Endothelial cell of umbilical vein (primary cell): ENCODE results near the gene PHF2. TPM values are rescaled to one million over a fixed set of nuclear protein-coding genes. Genes with fewer than 3 reads are reported as not detected.

Experiments
- BruUV-seq: library from RNA; stranded (reverse); fragments of 400-500 nt; replicated peaks from 2 replicates; lab custom pipeline; 2021; lab: Mats Ljungman, UMichigan
- CTCF ChIA-PET: fragments of 300-600, 350-600 bp; sonication (Branson Sonifier 250); formaldehyde crosslinking; loops from one replicate; lab custom pipeline; 2021; ENCODE audit warnings: antibody characterized with exemption, inconsistent platforms; lab: Charles Lee
- POLR2A ChIA-PET: fragments of 300-600, 350-600 bp; sonication (Branson Sonifier 250); formaldehyde crosslinking; loops from one replicate; lab custom pipeline; 2021; ENCODE audit warnings: antibody characterized with exemption, inconsistent platforms; lab: Charles Lee
- DNase-seq: peaks from one replicate; pipeline ENCODE4 v3.0.0-alpha.2; 2011; ENCODE audit warnings: low read depth, low spot score
- FAIRE-seq: peaks from 2 replicates; lab custom pipeline; 2011; peaks lifted over from hg19 to GRCh38; lab: Jason Lieb, UNC
- H2AFZ ChIP-seq: 2 replicates; pipeline ENCODE4 v1.6.0; 2012; ENCODE audit warnings: low read depth, low read length, control low read depth, inconsistent platforms
- H3K27ac ChIP-seq: 2 replicates; pipeline ENCODE4 v1.5.1; 2011; ENCODE audit warnings: low read depth, mild to moderate bottlenecking, control low read depth, low read length, moderate library complexity; ENCODE audit not compliant: insufficient read depth
- H3K27me3 ChIP-seq, 2 experiments: 2 replicates each; pipeline versions ENCODE4 v1.6.0 to v1.6.1; 2011; ENCODE audit warnings: low read length in 2 of 2, mixed read lengths in 1 of 2; ENCODE audit not compliant: control insufficient read depth in 2 of 2, insufficient read depth in 2 of 2
- H3K36me3 ChIP-seq, 2 experiments: 2 replicates in 1 of 2; 3 replicates in 1 of 2; pipeline ENCODE4 v1.5.1; 2011; ENCODE audit warnings: low read length in 2 of 2, mild to moderate bottlenecking in 1 of 2, moderate library complexity in 1 of 2; ENCODE audit not compliant: control insufficient read depth in 2 of 2, insufficient read depth in 2 of 2; ENCODE audit errors: extremely low read depth in 1 of 2
- H3K4me1 ChIP-seq: 3 replicates; pipeline ENCODE4 v1.5.1; 2011; ENCODE audit warnings: mild to moderate bottlenecking, low read length; ENCODE audit not compliant: control insufficient read depth, insufficient read depth; ENCODE audit errors: extremely low read depth
- H3K4me2 ChIP-seq: 2 replicates; pipeline ENCODE4 v1.6.1; 2011; ENCODE audit warnings: low read length, control low read depth, mixed read lengths; ENCODE audit not compliant: insufficient read depth
- H3K4me3 ChIP-seq, 3 experiments: fragments of 200-600 bp in 1 of 3; sonication (generic), shearing (Covaris generic) in 1 of 3; replicated peaks in 1 of 3; 2 replicates each; pipeline ENCODE4 v1.5.1; 2011 to 2016; ENCODE audit warnings: control low read depth in 3 of 3, low read length in 3 of 3, mild to moderate bottlenecking in 2 of 3, inconsistent platforms in 1 of 3, low read depth in 1 of 3, moderate library complexity in 1 of 3; ENCODE audit not compliant: insufficient read depth in 1 of 3
- H3K79me2 ChIP-seq: 2 replicates; pipeline ENCODE4 v1.6.0; 2012; ENCODE audit warnings: low read length, inconsistent platforms; ENCODE audit not compliant: control insufficient read depth, insufficient read depth
- H3K9ac ChIP-seq: replicated peaks from 2 replicates; pipeline ENCODE3; 2011; ENCODE audit warnings: low read length, control low read depth; ENCODE audit not compliant: insufficient read depth; ENCODE audit errors: extremely low read depth
- H3K9me1 ChIP-seq: replicated peaks from 3 replicates; pipeline ENCODE4 v1.6.0; 2011; ENCODE audit warnings: mild to moderate bottlenecking, low read length; ENCODE audit not compliant: control insufficient read depth, insufficient read depth; ENCODE audit errors: extremely low read depth
- H3K9me3 ChIP-seq: replicated peaks from 2 replicates; pipeline ENCODE4 v1.5.1; 2012; ENCODE audit warnings: low read length, inconsistent platforms; ENCODE audit not compliant: control insufficient read depth, insufficient read depth
- H4K20me1 ChIP-seq: replicated peaks from 2 replicates; pipeline ENCODE3; 2011; ENCODE audit warnings: mild to moderate bottlenecking, low read length; ENCODE audit not compliant: control insufficient read depth, insufficient read depth; ENCODE audit errors: extremely low read depth
- CTCF ChIP-seq, 2 donors: IDR thresholded peaks; 1 replicate in 1 of 2; 2 replicates in 1 of 2; pipeline ENCODE4 v1.5.1; 2011; ENCODE audit warnings: low read length in 2 of 2, mild to moderate bottlenecking in 2 of 2, moderate library complexity in 2 of 2, control low read depth in 1 of 2, inconsistent platforms in 1 of 2, low read depth in 1 of 2; ENCODE audit not compliant: insufficient read depth in 1 of 2; ENCODE audit errors: extremely low read depth in 1 of 2
- EZH2 ChIP-seq: IDR thresholded peaks from 2 replicates; pipeline ENCODE4 v1.6.1; 2012; ENCODE audit warnings: borderline replicate concordance, low read depth, mild to moderate bottlenecking, moderate library complexity, low read length, inconsistent platforms; ENCODE audit not compliant: severe bottlenecking
- FOS ChIP-seq: IDR thresholded peaks from 2 replicates; pipeline ENCODE4 v1.6.1; 2011; ENCODE audit warnings: mild to moderate bottlenecking, low read length, moderate library complexity, borderline replicate concordance; ENCODE audit not compliant: insufficient read depth
- GATA2 ChIP-seq: IDR thresholded peaks from 2 replicates; pipeline ENCODE4 v1.7.0; 2011; ENCODE audit warnings: low read depth, mild to moderate bottlenecking, moderate library complexity, mixed read lengths, low read length; ENCODE audit not compliant: insufficient read length, insufficient read depth
- JUN ChIP-seq: IDR thresholded peaks from 2 replicates; pipeline ENCODE4 v1.6.1; 2011; ENCODE audit warnings: borderline replicate concordance, low read depth; ENCODE audit not compliant: insufficient read length, insufficient read depth
- MYC ChIP-seq: IDR thresholded peaks from one replicate; pipeline ENCODE4 v1.6.1; 2011; ENCODE audit warnings: mild to moderate bottlenecking, low read depth, low read length
- POLR2A ChIP-seq: IDR thresholded peaks from 2 replicates; pipeline ENCODE4 v1.6.1; 2012; ENCODE audit warnings: low read depth, mild to moderate bottlenecking, control low read depth, low read length
- POLR2AphosphoS5 ChIP-seq: IDR thresholded peaks from 2 replicates; pipeline ENCODE4 v1.6.1; 2012; ENCODE audit warnings: low read depth, mild to moderate bottlenecking, control low read depth, low read length, moderate library complexity; ENCODE audit not compliant: insufficient read depth
- dilution Hi-C: fragments of 300-500 bp; cut with MboI; formaldehyde crosslinking; loops from one replicate; pipeline ENCODE4 v1.15.0; 2019; ENCODE audit warnings: low sequenced_read_pairs; ENCODE audit not compliant: extremely low pct_ligation_motif_present
- intact Hi-C: fragments of 100-400 bp; cut with micrococcal nuclease; formaldehyde crosslinking; loops from one replicate; pipeline ENCODE4 v1.10.0; 2022
- polyA plus RNA-seq, 4 experiments: library from polyadenylated mRNA; depleted of rRNA in 3 of 4; stranded (reverse) in 3 of 4; unstranded in 1 of 4; fragments of >200 nt; gene quantifications; 2 replicates each; pipeline versions ENCODE4 v1.2.1 to v1.2.3, GENCODE V29; 2011 to 2012; ENCODE audit warnings: missing spikeins in 1 of 4
- total RNA-seq: library from RNA; stranded (reverse); gene quantifications from 2 replicates; pipeline ENCODE4 v1.2.3, GENCODE V29; 2021
- TF ChIP-seq, protein P1 (sequence below): IDR thresholded peaks from 2 replicates; pipeline ENCODE4 v1.6.1; 2011; ENCODE audit not compliant: insufficient read depth, insufficient read length

PHF2 gene
- total and polyA plus RNA-seq, 2 donors (not counting 3 experiments of a cell fraction or from before 2014, with no cell fraction given) = 9.8 to 22.5 TPM

DNA sequence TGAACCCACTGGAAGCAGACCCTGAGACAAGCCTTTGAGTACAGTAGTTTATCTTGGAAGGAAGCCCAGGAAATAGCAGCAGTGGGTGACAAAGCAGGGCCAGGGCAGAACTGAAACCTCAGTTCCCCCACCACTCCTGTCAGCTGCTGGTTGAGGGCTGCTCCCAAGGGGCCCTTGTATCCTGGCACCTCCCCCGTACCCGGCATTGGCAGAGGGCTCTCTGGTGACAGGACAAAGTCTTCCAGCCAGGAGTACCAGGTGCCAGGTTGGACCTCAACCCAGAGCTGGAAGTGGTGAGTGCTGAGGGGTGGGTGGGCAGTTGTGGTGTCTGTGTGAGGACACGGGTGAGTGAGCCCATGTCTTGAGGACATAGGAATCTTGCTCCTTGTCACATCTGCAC, 123.3 kb downstream of the PHF2 start:
- no peaks in the 10 kb centered on the region for H3K79me2 ChIP-seq
- intact Hi-C loops (no loop called here), dilution Hi-C loops (no loop called here)
- no peaks in the 10 kb centered on the region for H3K9me1 ChIP-seq
- FAIRE-seq (no peak), DNase-seq (no peak)
- no peak overlapping the region for H3K4me2 ChIP-seq
- peaks cover 0 to 2% of the 10 kb centered on the region in 2 experiments for H3K27me3 ChIP-seq
- no TSS peak for BruUV-seq
- H3K4me3 ChIP-seq = no peak overlapping the region
- H3K4me1 ChIP-seq = no peaks in the 10 kb centered on the region
- POLR2A ChIA-PET = no interaction called here
- no peaks in the 10 kb centered on the region for H4K20me1 ChIP-seq
- no peak for TF ChIP-seq FOS
- no peak for TF ChIP-seq MYC
- TF ChIP-seq EZH2 = no peak
- TF ChIP-seq JUN = no peak
- no peaks in the 10 kb centered on the region for H3K9me3 ChIP-seq
- no peaks in the 10 kb centered on the region for H3K36me3 ChIP-seq
- CTCF ChIA-PET = no interaction called here
- no peak overlapping the region for H3K27ac ChIP-seq
- H3K9ac ChIP-seq = no peak overlapping the region
- H2AFZ ChIP-seq = no peak overlapping the region

- CTCF ChIA-PET = no interaction called here
- no peak overlapping the region for H3K27ac ChIP-seq
- intact Hi-C loops (no loop called here), dilution Hi-C loops (no loop called here)
- H3K4me3 ChIP-seq = no peak overlapping the region
- H3K27me3 ChIP-seq = no peaks in the 10 kb centered on the region
- TF ChIP-seq EZH2 (no peak), CTCF (IDR thresholded peaks at IDR 0.05; ENCODE audit: extremely low read depth in 1 of 2, insufficient read depth in 1 of 2, low read depth in 1 of 2, low read length in 2 of 2) (no peak), JUN (no peak), POLR2AphosphoS5 (no peak), FOS (no peak), MYC (no peak), GATA2 (no peak), POLR2A (no peak)
- TF ChIP-seq, protein P1, sequence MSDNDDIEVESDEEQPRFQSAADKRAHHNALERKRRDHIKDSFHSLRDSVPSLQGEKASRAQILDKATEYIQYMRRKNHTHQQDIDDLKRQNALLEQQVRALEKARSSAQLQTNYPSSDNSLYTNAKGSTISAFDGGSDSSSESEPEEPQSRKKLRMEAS = no peak
- no peaks in the 10 kb centered on the region for H3K9me3 ChIP-seq
- no peak overlapping the region for H3K4me2 ChIP-seq
- H2AFZ ChIP-seq = no peak overlapping the region
- no peak overlapping the region for H3K9ac ChIP-seq
- H3K36me3 ChIP-seq = no peaks in the 10 kb centered on the region
- H3K4me1 ChIP-seq = no peaks in the 10 kb centered on the region
- H3K9me1 ChIP-seq = no peaks in the 10 kb centered on the region
- BruUV-seq = no TSS peak
- no peaks in the 10 kb centered on the region for H3K79me2 ChIP-seq
- H4K20me1 ChIP-seq = no peaks in the 10 kb centered on the region
- POLR2A ChIA-PET = no interaction called here
- FAIRE-seq (no peak), DNase-seq (no peak)
Observed at GRCh38 chr9:93701494-93702218, 125.3 kb downstream of the PHF2 start.
